Stimulated activated naive CD8-positive, alpha-beta T cell treated with anti-CD3 and anti-CD28 coated beads, Interleukin-15, amount 100 ng/mL, for 72 hours (primary cell): Measurements from ENCODE around the gene UPK1A.
A peak's percentile ranks its signal among the peaks of the same experiment; 100 is the strongest.

Experiments used
- ATAC-seq: fragments of 150-1000 bp; cut with Tn5 transposase; 2 replicates; pipeline ENCODE4 v1.10.0; 2021; ENCODE audit warnings: mild to moderate bottlenecking, moderate library complexity
- DNase-seq, 2 donors: peaks; one replicate each; pipeline ENCODE4 v3.0.0; 2021 to 2022
- H3K27ac Mint-ChIP-seq, 2 donors: one replicate each; pipeline ENCODE4 v1.8.0; 2022; ENCODE audit warnings: mild to moderate bottlenecking in 2 of 2, mixed read lengths in 2 of 2, moderate library complexity in 2 of 2
- H3K27me3 Mint-ChIP-seq: one replicate; pipeline ENCODE4 v1.8.0; 2022; ENCODE audit warnings: mixed read lengths
- H3K4me1 Mint-ChIP-seq: one replicate; pipeline ENCODE4 v1.8.0; 2022; ENCODE audit warnings: mild to moderate bottlenecking, mixed read lengths
- H3K4me3 Mint-ChIP-seq, 2 donors: one replicate each; pipeline ENCODE4 v1.8.0; 2022; ENCODE audit warnings: mild to moderate bottlenecking in 2 of 2, mixed read lengths in 2 of 2, moderate library complexity in 1 of 2
- H3K9me3 Mint-ChIP-seq, 2 donors: one replicate each; pipeline ENCODE4 v1.8.0; 2022; ENCODE audit warnings: mixed read lengths in 2 of 2

Gene UPK1A

GRCh38 chr19:35727053-35727955 lies 61.0 kb downstream of the UPK1A start:
- ATAC-seq: no peak
- Mint-ChIP-seq H3K9me3 (no peaks in the 10 kb centered on the region), H3K27ac (peak overlapping the region in 1 of 2 donors; percentile 9), H3K27me3 (no peaks in the 10 kb centered on the region), H3K4me3 (no peak overlapping the region), H3K4me1 (peaks cover 23% of the 10 kb centered on the region)
- no peak for DNase-seq
